Calu3 (cell line): Measurements from ENCODE around the gene TTPAL. TPM values are rescaled to one million over a fixed set of nuclear protein-coding genes. Genes with fewer than 3 reads are reported as not detected.

Experiments
- BruUV-seq: library from RNA; stranded (reverse); fragments of 400-500 nt; replicated peaks from 2 replicates; lab custom pipeline; 2021; lab: Mats Ljungman, UMichigan
- CTCF ChIA-PET: fragments of 300-600 bp; sonication (Branson Sonifier 250); formaldehyde crosslinking; loops from one replicate; lab custom pipeline; 2022; ENCODE audit warnings: antibody characterized with exemption; lab: Charles Lee
- DNase-seq: peaks from one replicate; pipeline ENCODE4 v3.0.0; 2022
- H3K27ac Mint-ChIP-seq: one replicate; pipeline ENCODE4 v1.8.0; 2022; ENCODE audit warnings: mixed read lengths; ENCODE audit not compliant: unreplicated experiment
- H3K27me3 Mint-ChIP-seq: one replicate; pipeline ENCODE4 v1.8.0; 2022; ENCODE audit warnings: mixed read lengths; ENCODE audit not compliant: unreplicated experiment
- H3K36me3 Mint-ChIP-seq: one replicate; pipeline ENCODE4 v1.8.0; 2022; ENCODE audit warnings: mild to moderate bottlenecking, moderate library complexity, mixed read lengths; ENCODE audit not compliant: insufficient read depth, unreplicated experiment
- H3K4me1 Mint-ChIP-seq: one replicate; pipeline ENCODE4 v1.8.0; 2022; ENCODE audit warnings: mild to moderate bottlenecking, low read depth, mixed read lengths; ENCODE audit not compliant: unreplicated experiment
- H3K4me3 Mint-ChIP-seq: one replicate; pipeline ENCODE4 v1.8.0; 2022; ENCODE audit warnings: mild to moderate bottlenecking, low read depth, moderate library complexity, mixed read lengths; ENCODE audit not compliant: unreplicated experiment
- H3K9me3 Mint-ChIP-seq: one replicate; pipeline ENCODE4 v1.8.0; 2022; ENCODE audit warnings: low read depth, mixed read lengths; ENCODE audit not compliant: unreplicated experiment
- CTCF ChIP-seq: fragments of 200-600 bp; IDR thresholded peaks from one replicate; pipeline ENCODE4 v1.8.0; 2022; ENCODE audit warnings: antibody characterized with exemption; ENCODE audit not compliant: unreplicated experiment
- intact Hi-C: fragments of 100-400 bp; cut with micrococcal nuclease; formaldehyde crosslinking; loops from one replicate; pipeline ENCODE4 v1.10.0; 2022; ENCODE audit not compliant: unreplicated experiment
- total RNA-seq: library from RNA; stranded (reverse); gene quantifications from 2 replicates; pipeline ENCODE4 v1.2.3, GENCODE V29; 2022

Gene TTPAL
- total RNA-seq, 1 experiment from 2014 or later, result 39.9 TPM

DNA sequence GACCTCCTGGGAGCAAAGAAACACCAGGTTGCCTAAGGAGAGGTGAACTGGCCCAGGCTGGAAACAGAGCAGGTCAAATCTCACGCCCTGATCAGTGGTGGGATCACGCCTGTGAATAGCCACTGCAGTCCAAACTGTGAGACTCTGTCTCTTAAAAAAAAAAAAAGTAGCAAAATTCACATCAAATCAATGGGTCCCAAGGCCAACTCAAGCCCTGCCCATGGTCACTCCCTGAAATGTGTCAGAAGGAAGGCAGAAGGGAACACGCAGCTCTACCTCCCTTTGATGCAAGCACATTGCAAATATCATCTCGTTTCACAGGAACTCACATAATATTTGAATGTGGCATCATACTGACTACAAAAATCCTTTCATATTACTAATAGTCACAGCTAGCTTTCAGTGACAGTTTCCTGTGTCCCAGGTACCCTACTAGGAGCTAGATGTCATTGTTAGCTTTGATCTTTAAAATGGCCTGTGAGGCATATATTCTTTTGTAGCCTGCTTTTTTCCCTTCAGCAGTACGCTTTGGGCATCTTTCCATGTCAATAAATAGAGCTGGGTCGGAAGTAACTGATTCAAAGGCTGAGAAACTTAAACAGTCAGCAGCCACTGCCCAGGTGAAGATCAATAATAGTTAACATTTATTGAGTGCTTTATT, 14.4 kb upstream of the TTPAL start:
- Mint-ChIP-seq H3K27me3 (no peaks in the 10 kb centered on the region), H3K4me1 (peaks cover 23% of the 10 kb centered on the region), H3K36me3 (no peaks in the 10 kb centered on the region), H3K27ac (peak overlapping the region; percentile 43), H3K4me3 (no peak overlapping the region), H3K9me3 (no peaks in the 10 kb centered on the region)
- intact Hi-C loops, result loop anchor here (1.0 to 2.0 kb wide), 2 partner anchors 73 to 246 kb away; no protein-coding TSS in a partner anchor
- TF ChIP-seq CTCF, result peak; percentile 3
- DNase-seq, result no peak
- no TSS peak for BruUV-seq
- CTCF ChIA-PET, result interaction anchor here (0.6 to 1.7 kb wide), 9 partner anchors 10 to 605 kb away, joined by 3 to 11 read pairs (median 4); partner anchors contain the start of gene FITM2

- BruUV-seq, result no TSS peak
- Mint-ChIP-seq H3K27me3 (no peaks in the 10 kb centered on the region), H3K36me3 (no peaks in the 10 kb centered on the region), H3K4me1 (peaks cover 23% of the 10 kb centered on the region), H3K9me3 (no peaks in the 10 kb centered on the region), H3K4me3 (no peak overlapping the region), H3K27ac (peak overlapping the region; percentile 43)
- intact Hi-C loops, result loop anchor here (1.0 to 2.0 kb wide), 2 partner anchors 73 to 247 kb away; no protein-coding TSS in a partner anchor
- DNase-seq, result no peak
- TF ChIP-seq CTCF, result no peak
- CTCF ChIA-PET, result interaction anchor here (0.6 to 1.7 kb wide), 9 partner anchors 9 to 606 kb away, joined by 3 to 11 read pairs (median 4); partner anchors contain the start of gene FITM2
Measured at GRCh38 chr20:44461803-44462174, 13.9 kb upstream of the TTPAL start.

DNA sequence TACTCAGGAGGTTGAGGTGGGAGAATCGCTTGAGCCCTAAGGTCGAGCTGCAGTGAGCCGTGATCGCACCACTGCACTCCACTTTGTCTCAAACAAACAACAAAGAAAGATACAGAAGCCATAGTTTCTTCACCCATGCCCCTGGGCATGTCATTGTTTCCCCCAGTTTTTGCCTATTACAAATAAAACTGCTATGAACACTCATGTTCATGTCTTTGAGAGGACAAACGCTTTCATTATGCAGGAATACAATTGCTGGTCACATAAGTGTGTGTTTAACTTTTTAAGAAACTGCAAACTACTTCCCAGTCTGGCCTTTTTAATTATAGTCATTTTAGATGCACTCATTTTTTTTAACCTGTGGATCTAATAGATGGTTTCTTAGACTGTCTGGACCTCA, 12.2 kb upstream of the TTPAL start:
- no peak for DNase-seq
- H3K36me3 Mint-ChIP-seq, result no peaks in the 10 kb centered on the region
- H3K27me3 Mint-ChIP-seq, result no peaks in the 10 kb centered on the region
- BruUV-seq, result no TSS peak
- peaks cover 23% of the 10 kb centered on the region for H3K4me1 Mint-ChIP-seq
- no peaks in the 10 kb centered on the region for H3K9me3 Mint-ChIP-seq
- no peak for TF ChIP-seq CTCF
- intact Hi-C loops, result no loop called here
- CTCF ChIA-PET, result no interaction called here
- no peak overlapping the region for H3K27ac Mint-ChIP-seq
- H3K4me3 Mint-ChIP-seq, result no peak overlapping the region

GRCh38 chr20:44464514-44464913, 11.2 kb upstream of the TTPAL start:
- no peak for DNase-seq
- intact Hi-C loops, result no loop called here
- H3K4me1 Mint-ChIP-seq, result peaks cover 23% of the 10 kb centered on the region

More at GRCh38 chr20:44464514-44464913, 11.2 kb upstream of the TTPAL start:
- Mint-ChIP-seq H3K27ac (peak overlapping the region; percentile 50), H3K36me3 (no peaks in the 10 kb centered on the region), H3K4me3 (no peak overlapping the region), H3K27me3 (no peaks in the 10 kb centered on the region), H3K9me3 (no peaks in the 10 kb centered on the region)
- CTCF ChIA-PET, result no interaction called here
- TF ChIP-seq CTCF, result no peak
- no TSS peak for BruUV-seq
